GM19397 (cell line): ENCODE measurements around the gene ACTR8.
"Not testable (repeated sequence)": the region's sequence is repeated elsewhere in the genome, so short reads cannot be mapped to it uniquely, and the experiment has no call there.

Experiments used
- ATAC-seq: cut with Tn5 transposase; IDR thresholded peaks from one replicate; pipeline ENCODE4 v1.9.1; 2021; ENCODE audit warnings: mild to moderate bottlenecking, moderate library complexity; ENCODE audit not compliant: unreplicated experiment

ACTR8 gene

GRCh38 chr3:53881691-53882593 is at the start of gene ACTR8:
Gene ACTR8 (minus strand): TSS chr3:53882152. CDS start chr3:53882101, 51 bp downstream.
- peak; percentile 85 for ATAC-seq

- ATAC-seq: not testable (repeated sequence)
These were observed 45.4 kb upstream of the ACTR8 start for GRCh38 chr3:53927208-53927872.

- ATAC-seq: no peak
These were observed 39.3 kb upstream of the ACTR8 start for GRCh38 chr3:53921296-53921695.

GRCh38 chr3:53919741-53920140 is 37.8 kb upstream of the ACTR8 start:
- no peak for ATAC-seq

GRCh38 chr3:53913401-53913800 is 31.4 kb upstream of the ACTR8 start:
- no peak for ATAC-seq

- ATAC-seq: no peak
These were observed 20.8 kb upstream of the ACTR8 start for GRCh38 chr3:53902711-53903110.

DNA sequence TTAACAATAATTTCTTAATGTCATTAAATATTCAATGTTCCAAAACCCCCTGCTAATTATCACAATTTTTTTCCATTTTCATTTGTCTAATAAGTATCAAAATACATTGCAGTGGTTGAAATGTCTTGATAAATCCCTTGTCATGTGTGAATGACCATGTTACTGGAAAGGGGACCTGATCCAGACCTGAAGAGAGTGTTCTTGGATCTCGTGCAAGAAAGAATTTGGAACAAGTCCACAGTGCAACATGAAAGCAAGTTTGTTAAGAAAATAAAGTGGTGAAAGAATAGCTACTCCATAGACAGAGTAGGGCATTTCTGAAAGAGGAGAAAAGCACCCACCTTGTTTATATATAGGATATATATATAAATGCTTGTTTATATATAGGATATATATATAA is 20.1 kb upstream of the ACTR8 start:
- no peak for ATAC-seq

- ATAC-seq: no peak
These were observed 18.8 kb upstream of the ACTR8 start for GRCh38 chr3:53900666-53901331.

GRCh38 chr3:53899750-53900149 is 17.8 kb upstream of the ACTR8 start:
- no peak for ATAC-seq

GRCh38 chr3:53892286-53892637 is 10.3 kb upstream of the ACTR8 start:
- no peak for ATAC-seq

GRCh38 chr3:53891497-53892285 is 9.7 kb upstream of the ACTR8 start, which contains the start of gene SELENOK:
Gene SELENOK (minus strand): TSS chr3:53891859.
- peak; percentile 97 for ATAC-seq

- peak; percentile 13 for ATAC-seq
These were observed 8.9 kb upstream of the ACTR8 start for GRCh38 chr3:53890726-53891475.

- ATAC-seq: no peak
These were observed 6.3 kb upstream of the ACTR8 start for GRCh38 chr3:53888232-53888631.

- no peak for ATAC-seq
These were observed 5.5 kb upstream of the ACTR8 start for GRCh38 chr3:53887446-53887845.

- no peak for ATAC-seq
These were observed 3.3 kb upstream of the ACTR8 start for GRCh38 chr3:53885239-53885638.

DNA sequence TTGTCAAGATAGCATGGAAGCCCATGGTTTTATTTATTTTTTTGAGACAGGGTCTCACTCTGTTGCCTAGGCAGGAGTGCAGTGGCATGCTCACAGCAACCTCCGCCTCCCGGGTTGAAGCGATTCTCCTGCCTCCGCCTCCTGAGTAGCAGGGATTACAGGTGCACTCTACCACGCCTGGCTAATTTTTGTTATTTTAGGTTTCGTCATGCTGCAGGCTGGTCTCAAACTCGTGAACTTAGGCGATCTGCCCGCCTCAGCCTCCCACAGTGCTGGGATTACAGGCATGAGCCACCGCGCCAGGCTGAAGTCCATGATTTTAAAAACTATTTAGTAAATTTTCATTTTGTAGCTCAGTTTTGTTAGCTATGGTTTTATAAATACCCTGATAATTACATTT is 2.7 kb upstream of the ACTR8 start:
- no peak for ATAC-seq

DNA sequence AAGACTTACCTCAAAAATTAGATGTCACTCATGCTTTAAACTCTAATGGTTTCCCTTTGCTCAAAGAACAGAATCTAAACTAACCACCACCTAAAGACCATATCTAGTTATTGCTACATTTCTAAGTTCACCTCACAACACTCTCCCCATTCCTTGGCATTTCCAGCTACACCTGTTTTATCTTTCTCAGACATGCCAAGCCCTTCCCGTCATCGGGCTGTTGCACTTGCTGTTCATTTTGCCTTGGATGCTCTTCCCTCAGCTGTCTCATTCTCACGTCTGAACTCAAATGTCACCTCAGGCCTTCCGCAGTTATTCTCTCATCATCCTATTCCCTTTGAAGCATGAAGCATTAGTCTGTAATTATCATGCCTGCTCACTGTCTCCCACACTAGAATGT is 1.1 kb upstream of the ACTR8 start:
- ATAC-seq: no peak

- ATAC-seq: no peak
These were observed 1.3 kb downstream of the ACTR8 start for GRCh38 chr3:53880396-53881345.
